Measurements from ENCODE around the gene S100A2.
"Not testable (repeated sequence)": the region's sequence is repeated elsewhere in the genome, so short reads cannot be mapped to it uniquely, and the experiment has no call there.

Gene S100A2

DNA sequence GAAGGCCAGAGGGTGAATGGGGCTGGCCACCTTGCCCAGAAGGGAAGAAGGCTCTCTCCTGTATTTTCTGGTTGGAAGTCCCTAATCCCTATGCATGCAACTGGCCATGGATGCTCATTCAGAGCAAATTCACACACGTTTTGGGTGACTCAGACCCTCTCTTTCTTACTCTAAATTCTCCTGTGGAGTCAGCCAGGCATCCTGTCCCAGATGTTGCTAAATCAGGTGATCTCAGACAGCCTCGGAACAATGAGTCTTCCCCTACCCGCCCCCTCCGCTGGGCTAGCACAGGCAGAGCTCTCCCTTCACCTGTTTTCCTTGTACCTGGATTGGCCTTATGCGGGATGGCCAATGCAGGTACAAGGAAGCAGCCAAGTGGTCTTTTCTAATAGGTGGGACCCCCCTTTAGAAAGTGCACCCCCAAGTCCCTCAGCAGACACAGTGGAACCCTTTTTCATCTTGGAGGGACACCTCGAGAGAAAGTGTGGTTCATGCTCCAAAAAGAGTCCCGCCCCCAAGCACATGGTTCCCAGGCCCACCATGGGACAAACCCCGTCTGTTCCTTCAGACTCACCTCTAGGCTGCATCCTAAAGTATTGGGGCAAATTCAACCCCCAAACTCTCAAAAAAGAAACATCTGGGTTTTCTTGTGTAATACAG lies 38.5 kb downstream of the S100A2 start:
- CTCF ChIA-PET = interaction anchor here (1.7 to 14.8 kb wide), 3 partner anchors 17 to 50 kb away, joined by 4 to 333 read pairs (median 49); no protein-coding TSS in a partner anchor
- no peak for DNase-seq (ENCODE audit: low read depth, low spot score)
- POLR2A ChIA-PET = no interaction called here
- TF ChIP-seq, protein P1, sequence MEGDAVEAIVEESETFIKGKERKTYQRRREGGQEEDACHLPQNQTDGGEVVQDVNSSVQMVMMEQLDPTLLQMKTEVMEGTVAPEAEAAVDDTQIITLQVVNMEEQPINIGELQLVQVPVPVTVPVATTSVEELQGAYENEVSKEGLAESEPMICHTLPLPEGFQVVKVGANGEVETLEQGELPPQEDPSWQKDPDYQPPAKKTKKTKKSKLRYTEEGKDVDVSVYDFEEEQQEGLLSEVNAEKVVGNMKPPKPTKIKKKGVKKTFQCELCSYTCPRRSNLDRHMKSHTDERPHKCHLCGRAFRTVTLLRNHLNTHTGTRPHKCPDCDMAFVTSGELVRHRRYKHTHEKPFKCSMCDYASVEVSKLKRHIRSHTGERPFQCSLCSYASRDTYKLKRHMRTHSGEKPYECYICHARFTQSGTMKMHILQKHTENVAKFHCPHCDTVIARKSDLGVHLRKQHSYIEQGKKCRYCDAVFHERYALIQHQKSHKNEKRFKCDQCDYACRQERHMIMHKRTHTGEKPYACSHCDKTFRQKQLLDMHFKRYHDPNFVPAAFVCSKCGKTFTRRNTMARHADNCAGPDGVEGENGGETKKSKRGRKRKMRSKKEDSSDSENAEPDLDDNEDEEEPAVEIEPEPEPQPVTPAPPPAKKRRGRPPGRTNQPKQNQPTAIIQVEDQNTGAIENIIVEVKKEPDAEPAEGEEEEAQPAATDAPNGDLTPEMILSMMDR (IDR thresholded peaks at IDR 0.05; ENCODE audit: insufficient read depth, low read length, missing control alignments) = no peak
- no peak overlapping the region for H3K4me3 ChIP-seq (ENCODE audit: low read depth, low read length)

DNA sequence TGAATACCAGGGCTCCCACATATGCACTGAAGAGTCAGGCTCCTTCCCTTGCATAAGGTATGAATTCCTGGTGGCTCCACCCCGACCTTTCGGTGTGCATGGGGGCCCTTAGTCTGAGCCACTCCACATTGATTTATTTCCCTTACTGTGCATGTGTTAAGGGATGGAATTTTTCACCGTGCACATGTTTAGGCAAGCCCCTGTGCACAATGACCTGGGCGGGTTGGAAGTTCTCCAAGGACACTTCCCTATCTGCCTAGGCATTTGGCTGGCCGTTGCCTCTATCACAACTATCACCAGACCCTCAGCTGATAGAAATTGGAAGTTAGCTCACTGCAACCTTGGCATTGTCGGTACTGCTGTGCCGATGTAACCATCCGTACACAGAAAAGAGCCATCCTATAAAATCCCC lies 39.5 kb downstream of the S100A2 start:
- no peak for DNase-seq (ENCODE audit: low read depth, low spot score)
- TF ChIP-seq, protein P1 (IDR thresholded peaks at IDR 0.05; ENCODE audit: insufficient read depth, low read length, missing control alignments) = no peak
- CTCF ChIA-PET = interaction anchor here (1.7 to 14.8 kb wide), 5 partner anchors 8 to 92 kb away, joined by 4 to 333 read pairs (median 22); no protein-coding TSS in a partner anchor
- POLR2A ChIA-PET = interaction anchor here (2.3 kb wide), 1 partner anchor 9 kb away, joined by 13 read pairs; the partner anchor contains the start of gene S100A6
- H3K4me3 ChIP-seq (ENCODE audit: low read depth, low read length) = no peak overlapping the region

DNA sequence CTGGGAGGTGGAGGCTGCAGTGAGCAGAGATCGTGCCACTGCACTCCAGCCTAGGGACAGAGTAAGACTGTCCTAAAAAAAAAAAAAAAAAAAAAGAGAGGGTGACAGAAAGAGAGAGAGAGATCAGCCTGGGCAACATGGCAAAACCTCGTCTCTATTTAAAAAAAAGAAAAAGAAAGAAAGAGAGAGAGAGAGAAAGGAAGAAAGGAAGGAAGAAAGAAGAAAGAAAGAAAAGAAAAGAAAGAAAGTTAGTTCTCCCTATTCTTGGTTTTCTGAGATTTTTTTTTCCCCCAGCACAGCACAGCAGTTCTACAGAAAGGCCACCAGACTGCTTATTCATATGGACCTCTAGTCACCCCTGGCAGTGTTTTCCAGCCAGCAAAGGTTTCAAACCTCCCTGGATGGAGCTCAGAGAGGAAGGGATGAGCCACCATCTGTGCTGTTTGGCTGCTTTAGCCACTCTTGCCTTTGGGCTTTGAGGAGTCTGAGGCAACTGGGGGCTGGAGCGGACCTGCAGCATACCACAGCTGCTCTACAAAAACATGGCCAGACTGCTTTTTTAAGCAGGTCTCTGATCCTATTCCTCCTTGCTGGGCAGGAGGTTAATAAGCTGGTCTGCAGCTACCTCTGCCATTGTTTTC lies 40.4 kb downstream of the S100A2 start:
- no peak overlapping the region for H3K4me3 ChIP-seq (ENCODE audit: low read depth, low read length)
- POLR2A ChIA-PET = interaction anchor here (1.0 to 2.3 kb wide), 3 partner anchors 10 to 102 kb away, joined by 3 to 13 read pairs (median 3); partner anchors contain the start of gene S100A6
- no peak for DNase-seq (ENCODE audit: low read depth, low spot score)
- TF ChIP-seq, protein P1 (IDR thresholded peaks at IDR 0.05; ENCODE audit: insufficient read depth, low read length, missing control alignments) = no peak
- CTCF ChIA-PET = interaction anchor here (0.8 to 14.8 kb wide), 7 partner anchors 9 to 172 kb away, joined by 3 to 333 read pairs (median 4); no protein-coding TSS in a partner anchor

DNA sequence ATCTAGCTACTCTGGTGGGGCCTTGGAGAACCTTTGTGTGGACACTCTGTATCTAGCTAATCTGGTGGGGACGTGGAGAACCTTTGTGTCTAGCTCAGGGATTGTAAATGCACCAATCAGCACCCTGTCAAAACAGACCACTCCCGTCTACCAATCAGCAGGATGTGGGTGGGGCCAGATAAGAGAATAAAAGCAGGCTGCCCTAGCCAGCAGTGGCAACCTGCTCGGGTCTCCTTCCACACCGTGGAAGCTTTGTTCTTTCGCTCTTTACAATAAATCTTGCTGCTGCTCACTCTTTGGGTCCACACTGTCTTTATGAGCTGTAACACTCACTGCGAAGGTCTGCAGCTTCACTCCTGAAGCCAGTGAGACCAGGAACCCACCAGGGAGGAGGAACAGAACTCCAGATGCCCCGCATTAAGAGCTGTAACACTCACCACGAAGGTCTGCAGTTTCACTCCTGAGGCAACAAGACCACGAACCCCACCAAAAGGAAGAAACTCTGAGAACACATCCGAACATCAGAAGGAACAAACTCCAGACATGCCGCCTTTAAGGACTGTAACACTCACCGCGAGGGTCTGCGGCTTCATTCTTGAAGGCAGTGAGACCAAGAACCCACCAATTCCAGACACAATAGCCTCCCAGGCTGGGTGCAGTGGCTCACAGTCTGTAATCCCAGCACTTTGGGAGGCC lies 43.1 kb downstream of the S100A2 start:
- POLR2A ChIA-PET; DNase-seq (ENCODE audit: low read depth, low spot score); H3K4me3 ChIP-seq (ENCODE audit: low read depth, low read length): not testable (repeated sequence)
- CTCF ChIA-PET = interaction anchor here (4.8 to 14.8 kb wide), 3 partner anchors 10 to 49 kb away, joined by 49 to 333 read pairs (median 54); no protein-coding TSS in a partner anchor

DNA sequence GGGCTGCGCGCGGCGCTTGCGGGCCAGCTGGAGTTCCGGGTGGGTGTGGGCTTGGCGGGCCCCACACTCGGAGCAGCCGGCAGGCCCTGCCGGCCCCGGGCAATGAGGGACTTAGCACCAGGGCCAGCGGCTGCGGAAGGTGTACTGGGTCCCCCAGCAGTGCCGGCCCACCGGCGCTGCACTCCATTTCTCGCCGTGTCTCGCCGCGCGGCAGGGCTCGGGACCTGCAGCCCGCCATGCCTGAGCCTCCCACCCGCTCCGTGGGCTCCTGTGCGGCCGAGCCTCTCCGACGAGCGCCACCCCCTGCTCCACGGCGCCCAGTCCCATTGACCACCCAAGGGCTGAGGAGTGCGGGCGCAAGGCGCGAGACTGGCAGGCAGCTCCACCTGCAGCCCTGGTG lies 43.8 kb downstream of the S100A2 start:
- DNase-seq (ENCODE audit: low read depth, low spot score); POLR2A ChIA-PET; H3K4me3 ChIP-seq (ENCODE audit: low read depth, low read length): not testable (repeated sequence)
- CTCF ChIA-PET = interaction anchor here (1.1 to 14.8 kb wide), 7 partner anchors 11 to 106 kb away, joined by 3 to 333 read pairs (median 25); partner anchors contain the start of gene S100A13

DNA sequence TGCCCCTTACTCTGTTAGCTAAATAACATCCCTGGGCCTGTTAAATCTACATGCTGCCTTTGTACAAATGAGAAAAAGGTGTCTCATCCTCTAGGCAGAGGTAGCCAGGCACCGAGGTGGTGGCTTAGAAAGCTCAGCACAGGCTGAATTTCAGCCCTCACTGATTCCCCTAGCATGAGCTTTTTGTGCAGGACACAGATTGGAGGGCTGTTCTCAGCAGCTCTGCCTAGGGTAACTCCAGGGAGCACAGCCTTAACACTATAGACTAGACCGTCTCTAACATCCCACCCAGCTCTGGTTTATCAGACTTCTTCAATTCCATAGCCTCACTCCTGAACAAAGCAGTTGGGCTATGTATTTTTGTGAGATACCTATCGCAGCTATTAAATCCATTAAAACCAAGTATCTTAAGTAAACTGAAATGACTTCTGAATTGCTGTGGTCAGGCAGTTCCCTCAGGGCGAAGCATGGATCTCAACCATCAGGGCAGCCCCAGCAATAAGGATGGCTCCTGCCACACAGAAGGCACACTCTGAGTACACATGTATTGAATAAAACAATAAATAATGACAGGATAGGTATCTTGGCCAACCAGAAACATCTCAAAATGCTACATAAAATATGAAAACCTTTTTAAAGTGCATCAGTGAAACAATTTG lies 44.7 kb downstream of the S100A2 start:
- TF ChIP-seq, protein P1 (IDR thresholded peaks at IDR 0.05; ENCODE audit: insufficient read depth, low read length, missing control alignments) = no peak
- DNase-seq (ENCODE audit: low read depth, low spot score) = no peak
- ChIA-PET POLR2A (interaction anchor here (0.7 to 1.2 kb wide), 4 partner anchors 13 to 106 kb away, joined by 3 read pairs; partner anchors contain the start of genes S100A13 and S100A6), CTCF (interaction anchor here (1.1 to 4.8 kb wide), 7 partner anchors 10 to 106 kb away, joined by 3 to 54 read pairs (median 11); partner anchors contain the start of gene S100A13)
- no peak overlapping the region for H3K4me3 ChIP-seq (ENCODE audit: low read depth, low read length)

DNA sequence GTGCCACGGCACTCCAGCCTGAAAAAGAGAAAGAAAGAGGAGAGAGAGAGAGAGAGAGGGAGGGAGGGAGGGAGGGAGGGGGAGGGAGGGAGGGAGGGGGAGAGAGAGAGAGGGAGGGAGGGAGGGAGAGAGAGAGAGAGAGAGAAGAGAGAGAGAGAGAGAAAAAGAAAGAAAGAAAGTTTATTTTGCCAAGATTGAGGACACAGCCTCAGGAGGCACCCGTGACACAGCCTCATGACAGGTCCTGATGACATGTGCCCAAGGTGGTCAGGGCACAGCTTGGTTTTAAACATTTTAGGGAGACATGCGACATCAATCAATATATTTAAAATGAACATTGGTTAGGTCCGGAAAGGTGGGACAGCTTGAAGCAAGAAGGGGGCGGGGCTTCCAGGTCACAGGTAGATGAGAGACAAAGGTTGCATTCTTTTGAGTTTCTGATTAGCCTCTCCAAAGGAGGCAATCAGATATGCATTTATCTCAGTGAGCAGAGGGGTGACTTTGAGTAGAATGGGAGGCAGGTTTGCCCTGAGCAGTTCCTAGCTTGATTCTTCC lies 45.4 kb downstream of the S100A2 start:
- H3K4me3 ChIP-seq (ENCODE audit: low read depth, low read length); DNase-seq (ENCODE audit: low read depth, low spot score): not testable (repeated sequence)
- POLR2A ChIA-PET = interaction anchor here (0.8 to 1.2 kb wide), 3 partner anchors 13 to 107 kb away, joined by 3 read pairs; partner anchors contain the start of gene S100A13
- CTCF ChIA-PET = interaction anchor here (1.1 to 4.8 kb wide), 7 partner anchors 9 to 157 kb away, joined by 3 to 54 read pairs (median 11); no protein-coding TSS in a partner anchor
